OCI-LY7 (cell line): ENCODE results near the gene DLEC1. TPM values are rescaled to one million over a fixed set of nuclear protein-coding genes. Genes with fewer than 3 reads are reported as not detected.
"Not testable (repeated sequence)": the region's sequence is repeated elsewhere in the genome, so short reads cannot be mapped to it uniquely, and the experiment has no call there.

Source experiments
- BruUV-seq: library from RNA; stranded (reverse); fragments of 400-500 nt; replicated peaks from 2 replicates; lab custom pipeline; 2021; lab: Mats Ljungman, UMichigan
- CTCF ChIA-PET: fragments of 300-600 bp; sonication (Branson Sonifier 250); formaldehyde crosslinking; loops from one replicate; lab custom pipeline; 2022; ENCODE audit warnings: antibody characterized with exemption; ENCODE audit not compliant: unreplicated experiment; lab: Charles Lee
- POLR2A ChIA-PET: fragments of 300-600 bp; sonication (Branson Sonifier 250); formaldehyde crosslinking; loops from one replicate; lab custom pipeline; 2022; ENCODE audit warnings: antibody characterized with exemption; lab: Charles Lee
- DNase-seq: peaks from one replicate; pipeline ENCODE4 v3.0.0-alpha.2; 2015; ENCODE audit warnings: low spot score
- H2AFZ ChIP-seq: fragments of 200-600 bp; sonication (generic), shearing (Covaris generic); 2 replicates; pipeline ENCODE4 v1.6.1; 2014; ENCODE audit warnings: mild to moderate bottlenecking, antibody characterized with exemption, low read length, moderate library complexity
- H3K27ac ChIP-seq: fragments of 200-600 bp; sonication (generic); 2 replicates; pipeline ENCODE4 v1.5.1; 2014; ENCODE audit warnings: mixed run types, low read depth, mild to moderate bottlenecking, moderate library complexity, low read length, inconsistent platforms; ENCODE audit not compliant: poor library complexity, severe bottlenecking
- H3K36me3 ChIP-seq: fragments of 200-600 bp; sonication (generic); 2 replicates; pipeline ENCODE4 v1.6.1; 2014; ENCODE audit warnings: mild to moderate bottlenecking, antibody characterized with exemption, low read length, moderate library complexity, mixed read lengths; ENCODE audit not compliant: insufficient read depth
- H3K4me1 ChIP-seq: fragments of 200-600 bp; sonication (generic); 2 replicates; pipeline ENCODE4 v1.5.1; 2014; ENCODE audit warnings: mild to moderate bottlenecking, low read length; ENCODE audit not compliant: insufficient read depth, poor library complexity, severe bottlenecking
- H3K4me2 ChIP-seq: fragments of 200-600 bp; sonication (generic); 2 replicates; pipeline ENCODE4 v1.6.1; 2014; ENCODE audit warnings: mild to moderate bottlenecking, low read length
- H3K4me3 ChIP-seq: fragments of 200-600 bp; sonication (generic); 2 replicates; pipeline ENCODE4 v1.5.1; 2014; ENCODE audit warnings: mild to moderate bottlenecking, low read depth, low read length; ENCODE audit not compliant: poor library complexity, severe bottlenecking
- H3K79me2 ChIP-seq: fragments of 200-600 bp; sonication (generic); 2 replicates; pipeline ENCODE4 v1.6.1; 2016; ENCODE audit warnings: low read depth, mild to moderate bottlenecking, low read length, moderate library complexity, mixed read lengths; ENCODE audit not compliant: insufficient read depth
- H3K9me2 ChIP-seq: fragments of 200-600 bp; sonication (generic); 2 replicates; pipeline ENCODE4 v1.6.1; 2016; ENCODE audit warnings: mild to moderate bottlenecking, low read length, mixed read lengths; ENCODE audit not compliant: insufficient read depth
- H3K9me3 ChIP-seq: fragments of 200-600 bp; sonication (generic); 2 replicates; pipeline ENCODE4 v1.6.1; 2014; ENCODE audit warnings: mild to moderate bottlenecking, mixed run types, low read length, mixed read lengths
- H4K20me1 ChIP-seq: fragments of 200-600 bp; sonication (generic); 2 replicates; pipeline ENCODE4 v1.6.1; 2014; ENCODE audit warnings: mild to moderate bottlenecking, antibody characterized with exemption, low read length, moderate library complexity, mixed read lengths; ENCODE audit not compliant: insufficient read depth
- EZH2phosphoT487 ChIP-seq: fragments of 200-600 bp; sonication (generic); IDR thresholded peaks from 2 replicates; pipeline ENCODE4 v1.6.1; 2018; ENCODE audit warnings: low read depth, borderline replicate concordance, mild to moderate bottlenecking, mixed run types, antibody characterized with exemption, low read length, moderate library complexity, mixed read lengths
- intact Hi-C: fragments of 100-400 bp; cut with micrococcal nuclease; formaldehyde crosslinking; loops from one replicate; pipeline ENCODE4 v1.10.0; 2022; ENCODE audit not compliant: unreplicated experiment
- total RNA-seq, 2 experiments: library from RNA; depleted of rRNA in 1 of 2; stranded (reverse); fragments of >200 nt in 1 of 2; shearing (Covaris generic) in 1 of 2; gene quantifications; 2 replicates each; pipeline ENCODE4 v1.2.3, GENCODE V29; 2014 to 2022
- TF ChIP-seq, protein P1 (sequence below): fragments of 200-600 bp; sonication (generic); conservative IDR thresholded peaks from 2 replicates; pipeline ENCODE4 v1.5.1; 2014; ENCODE audit warnings: mild to moderate bottlenecking, antibody characterized with exemption, low read length, moderate library complexity, mixed read lengths

Gene DLEC1
- total RNA-seq, 2 experiments from 2014 or later: 0.13 TPM; not detected in 1

DNA sequence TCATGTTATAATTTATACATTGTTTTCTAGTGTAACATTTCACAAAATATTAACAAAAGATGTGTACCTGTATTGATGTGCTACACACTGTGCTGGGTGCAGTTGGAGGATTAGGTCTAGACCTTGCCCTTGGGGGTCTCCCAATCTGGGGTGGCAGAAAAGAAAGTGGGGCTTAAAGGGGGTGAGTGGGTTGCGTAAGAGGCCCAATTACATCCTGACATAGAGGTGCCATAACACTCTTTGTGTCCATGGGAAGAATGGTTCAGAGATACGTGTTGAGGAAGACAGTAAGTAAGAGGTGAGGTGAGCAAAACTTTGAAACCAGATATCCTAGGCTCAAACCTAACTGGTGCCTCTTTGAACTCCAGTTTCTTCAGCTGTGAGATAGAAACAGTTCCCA, 31.0 kb downstream of the DLEC1 start:
- TF ChIP-seq EZH2phosphoT487: no peak
- TF ChIP-seq, protein P1, sequence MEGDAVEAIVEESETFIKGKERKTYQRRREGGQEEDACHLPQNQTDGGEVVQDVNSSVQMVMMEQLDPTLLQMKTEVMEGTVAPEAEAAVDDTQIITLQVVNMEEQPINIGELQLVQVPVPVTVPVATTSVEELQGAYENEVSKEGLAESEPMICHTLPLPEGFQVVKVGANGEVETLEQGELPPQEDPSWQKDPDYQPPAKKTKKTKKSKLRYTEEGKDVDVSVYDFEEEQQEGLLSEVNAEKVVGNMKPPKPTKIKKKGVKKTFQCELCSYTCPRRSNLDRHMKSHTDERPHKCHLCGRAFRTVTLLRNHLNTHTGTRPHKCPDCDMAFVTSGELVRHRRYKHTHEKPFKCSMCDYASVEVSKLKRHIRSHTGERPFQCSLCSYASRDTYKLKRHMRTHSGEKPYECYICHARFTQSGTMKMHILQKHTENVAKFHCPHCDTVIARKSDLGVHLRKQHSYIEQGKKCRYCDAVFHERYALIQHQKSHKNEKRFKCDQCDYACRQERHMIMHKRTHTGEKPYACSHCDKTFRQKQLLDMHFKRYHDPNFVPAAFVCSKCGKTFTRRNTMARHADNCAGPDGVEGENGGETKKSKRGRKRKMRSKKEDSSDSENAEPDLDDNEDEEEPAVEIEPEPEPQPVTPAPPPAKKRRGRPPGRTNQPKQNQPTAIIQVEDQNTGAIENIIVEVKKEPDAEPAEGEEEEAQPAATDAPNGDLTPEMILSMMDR: no peak
- intact Hi-C loops: no loop called here
- Histone ChIP-seq H3K4me3 (no peak overlapping the region), H3K36me3 (no peaks in the 10 kb centered on the region), H3K79me2 (no peaks in the 10 kb centered on the region), H2AFZ (no peak overlapping the region), H3K4me1 (no peaks in the 10 kb centered on the region), H3K9me2 (no peaks in the 10 kb centered on the region), H3K27ac (no peak overlapping the region), H4K20me1 (no peaks in the 10 kb centered on the region), H3K4me2 (no peak overlapping the region), H3K9me3 (no peaks in the 10 kb centered on the region)
- POLR2A ChIA-PET: no interaction called here
- BruUV-seq: no TSS peak
- CTCF ChIA-PET: no interaction called here
- no peak for DNase-seq

DNA sequence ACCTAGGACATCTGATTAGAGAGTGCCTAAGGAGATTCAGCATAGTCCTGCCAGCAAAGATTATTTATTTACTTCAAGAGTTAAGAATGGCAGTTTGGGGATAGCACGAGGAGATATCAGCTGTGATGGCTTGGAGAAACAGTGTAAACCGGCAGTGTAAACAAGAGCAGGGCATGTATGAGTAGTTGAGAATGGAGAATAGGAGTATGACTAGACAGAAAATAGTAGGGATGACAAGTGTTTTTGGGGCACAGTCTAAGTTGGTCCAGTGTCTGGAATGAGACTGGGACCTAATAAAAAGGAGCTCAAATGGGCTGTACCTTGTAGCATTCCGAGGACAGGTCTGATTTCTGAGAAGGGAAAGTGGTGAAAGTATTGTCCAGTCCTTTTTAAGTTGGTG, 38.1 kb downstream of the DLEC1 start:
- CTCF ChIA-PET, H3K9me3 ChIP-seq, H4K20me1 ChIP-seq, H3K27ac ChIP-seq, H3K79me2 ChIP-seq, H3K4me3 ChIP-seq, DNase-seq, H3K4me2 ChIP-seq, H2AFZ ChIP-seq, H3K36me3 ChIP-seq, H3K4me1 ChIP-seq, intact Hi-C loops, BruUV-seq, H3K9me2 ChIP-seq: not testable (repeated sequence)
- POLR2A ChIA-PET: interaction anchor here (0.6 kb wide), 1 partner anchor 203 kb away, joined by 4 read pairs; no protein-coding TSS in a partner anchor

GRCh38 chr3:38082296-38082695, 43.3 kb downstream of the DLEC1 start:
- BruUV-seq, CTCF ChIA-PET: not testable (repeated sequence)

GRCh38 chr3:38083254-38083653, 44.2 kb downstream of the DLEC1 start:
- BruUV-seq, H4K20me1 ChIP-seq, H3K9me2 ChIP-seq, H3K27ac ChIP-seq, H3K9me3 ChIP-seq, CTCF ChIA-PET, H3K79me2 ChIP-seq, H2AFZ ChIP-seq, H3K36me3 ChIP-seq, DNase-seq, H3K4me1 ChIP-seq, intact Hi-C loops, POLR2A ChIA-PET, H3K4me3 ChIP-seq, H3K4me2 ChIP-seq: not testable (repeated sequence)

More at GRCh38 chr3:38082296-38082695, 43.3 kb downstream of the DLEC1 start:
- DNase-seq, H4K20me1 ChIP-seq, intact Hi-C loops, H3K4me1 ChIP-seq, H3K4me2 ChIP-seq, H3K36me3 ChIP-seq, H3K27ac ChIP-seq, H2AFZ ChIP-seq, H3K9me2 ChIP-seq, H3K79me2 ChIP-seq, POLR2A ChIA-PET, H3K9me3 ChIP-seq, H3K4me3 ChIP-seq: not testable (repeated sequence)
